ENCODE data around the gene PLPPR3. TPM values are rescaled to one million over a fixed set of nuclear protein-coding genes. Genes with fewer than 3 reads are reported as not detected.
"Not testable (repeated sequence)": the region's sequence is repeated elsewhere in the genome, so short reads cannot be mapped to it uniquely, and the experiment has no call there.

The PLPPR3 gene
- total RNA-seq, 1 experiment from 2014 or later = not detected

GRCh38 chr19:855566-856120 lies 33.9 kb upstream of the PLPPR3 start:
- H3K4me1 Mint-ChIP-seq (ENCODE audit: insufficient read depth, unreplicated experiment) = peaks cover 3% of the 10 kb centered on the region
- H3K9me3 Mint-ChIP-seq (ENCODE audit: unreplicated experiment) = no peaks in the 10 kb centered on the region
- no peak overlapping the region for H3K4me3 Mint-ChIP-seq (ENCODE audit: unreplicated experiment)
- ChIA-PET POLR2A (no interaction called here), CTCF (interaction anchor here (0.6 to 1.3 kb wide), 7 partner anchors 35 to 338 kb away, joined by 3 to 5 read pairs (median 3); no protein-coding TSS in a partner anchor)
- no peaks in the 10 kb centered on the region for H3K36me3 Mint-ChIP-seq (ENCODE audit: insufficient read depth, unreplicated experiment)
- no peak overlapping the region for H3K27ac Mint-ChIP-seq (ENCODE audit: low read depth, unreplicated experiment)
- intact Hi-C loops (cut with micrococcal nuclease) = loop anchor here (10.0 kb wide), 1 partner anchor 129 kb away; the partner anchor contains the start of gene WDR18
- H3K27me3 Mint-ChIP-seq (ENCODE audit: insufficient read depth, unreplicated experiment) = no peaks in the 10 kb centered on the region
- DNase-seq (ENCODE audit: unreplicated experiment) = no peak
- TF ChIP-seq CTCF (IDR thresholded peaks at IDR 0.05; ENCODE audit: unreplicated experiment) = no peak
- BruUV-seq (replicated peaks) = no TSS peak

GRCh38 chr19:855142-855541 lies 33.4 kb upstream of the PLPPR3 start:
- H3K4me1 Mint-ChIP-seq (ENCODE audit: insufficient read depth, unreplicated experiment) = peaks cover 8% of the 10 kb centered on the region
- intact Hi-C loops (cut with micrococcal nuclease) = loop anchor here (10.0 kb wide), 1 partner anchor 130 kb away; the partner anchor contains the start of gene WDR18
- no peak for DNase-seq (ENCODE audit: unreplicated experiment)
- CTCF ChIA-PET = interaction anchor here (0.8 kb wide), 1 partner anchor 67 kb away, joined by 3 read pairs; no protein-coding TSS in a partner anchor
- no peaks in the 10 kb centered on the region for H3K27me3 Mint-ChIP-seq (ENCODE audit: insufficient read depth, unreplicated experiment)
- no TSS peak for BruUV-seq (replicated peaks)
- TF ChIP-seq CTCF (IDR thresholded peaks at IDR 0.05; ENCODE audit: unreplicated experiment) = no peak
- POLR2A ChIA-PET = no interaction called here
- no peak overlapping the region for H3K27ac Mint-ChIP-seq (ENCODE audit: low read depth, unreplicated experiment)
- no peaks in the 10 kb centered on the region for H3K9me3 Mint-ChIP-seq (ENCODE audit: unreplicated experiment)
- no peaks in the 10 kb centered on the region for H3K36me3 Mint-ChIP-seq (ENCODE audit: insufficient read depth, unreplicated experiment)
- no peak overlapping the region for H3K4me3 Mint-ChIP-seq (ENCODE audit: unreplicated experiment)

GRCh38 chr19:854549-854948 lies 32.8 kb upstream of the PLPPR3 start:
- CTCF ChIA-PET = interaction anchor here (0.6 to 0.7 kb wide), 5 partner anchors 64 to 1757 kb away, joined by 3 to 5 read pairs (median 3); no protein-coding TSS in a partner anchor
- Mint-ChIP-seq H3K27me3 (ENCODE audit: insufficient read depth, unreplicated experiment) (no peaks in the 10 kb centered on the region), H3K4me1 (ENCODE audit: insufficient read depth, unreplicated experiment) (peaks cover 8% of the 10 kb centered on the region), H3K27ac (ENCODE audit: low read depth, unreplicated experiment) (no peak overlapping the region), H3K9me3 (ENCODE audit: unreplicated experiment) (no peaks in the 10 kb centered on the region), H3K4me3 (ENCODE audit: unreplicated experiment) (no peak overlapping the region), H3K36me3 (ENCODE audit: insufficient read depth, unreplicated experiment) (no peaks in the 10 kb centered on the region)
- POLR2A ChIA-PET = interaction anchor here (0.5 kb wide), 1 partner anchor 131 kb away, joined by 4 read pairs; no protein-coding TSS in a partner anchor
- intact Hi-C loops (cut with micrococcal nuclease) = loop anchor here (10.0 kb wide), 1 partner anchor 130 kb away; the partner anchor contains the start of gene WDR18
- BruUV-seq (replicated peaks) = no TSS peak
- no peak for DNase-seq (ENCODE audit: unreplicated experiment)
- TF ChIP-seq CTCF (IDR thresholded peaks at IDR 0.05; ENCODE audit: unreplicated experiment) = no peak

GRCh38 chr19:853614-854220 lies 32.0 kb upstream of the PLPPR3 start:
- H3K4me1 Mint-ChIP-seq (ENCODE audit: insufficient read depth, unreplicated experiment); DNase-seq (ENCODE audit: unreplicated experiment); H3K27ac Mint-ChIP-seq (ENCODE audit: low read depth, unreplicated experiment); H3K4me3 Mint-ChIP-seq (ENCODE audit: unreplicated experiment); H3K36me3 Mint-ChIP-seq (ENCODE audit: insufficient read depth, unreplicated experiment); H3K27me3 Mint-ChIP-seq (ENCODE audit: insufficient read depth, unreplicated experiment); POLR2A ChIA-PET; H3K9me3 Mint-ChIP-seq (ENCODE audit: unreplicated experiment); BruUV-seq (replicated peaks): not testable (repeated sequence)
- intact Hi-C loops (cut with micrococcal nuclease) = loop anchor here (10.0 kb wide), 1 partner anchor 131 kb away; the partner anchor contains the start of gene WDR18
- CTCF ChIA-PET = interaction anchor here (0.6 kb wide), 3 partner anchors 75 to 1758 kb away, joined by 3 to 5 read pairs (median 3); no protein-coding TSS in a partner anchor
